SH-SY5Y (cell line): ENCODE results near the gene AGAP1.

Experiments used
- GATA2 ChIP-seq: IDR thresholded peaks from 2 replicates; pipeline ENCODE4 v1.6.1; 2011; ENCODE audit warnings: mild to moderate bottlenecking, low read depth, low read length
- GATA3 ChIP-seq: IDR thresholded peaks from 2 replicates; pipeline ENCODE4 v1.6.1; 2011; ENCODE audit warnings: low read depth, mild to moderate bottlenecking, low read length, moderate library complexity

DNA sequence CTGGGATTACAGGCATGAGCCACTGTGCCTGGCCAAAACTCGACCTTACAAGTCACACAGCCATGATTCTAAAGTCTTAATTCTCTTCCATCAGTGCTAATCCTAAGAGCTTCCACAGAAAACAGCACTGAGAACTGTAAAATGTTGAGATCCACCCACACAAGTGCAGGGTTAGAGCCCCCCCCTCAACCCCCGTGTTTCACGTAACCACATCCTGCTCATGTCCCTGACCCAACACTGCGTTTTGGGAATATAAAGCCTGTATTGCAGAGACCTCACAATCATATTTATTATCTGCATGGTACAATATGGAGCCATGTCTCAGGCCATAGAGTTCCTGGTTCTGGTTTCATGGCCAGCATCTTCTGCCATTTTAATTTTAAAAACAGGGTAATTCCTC, 563.5 kb downstream of the AGAP1 start:
- TF ChIP-seq GATA3 (no peak), GATA2 (no peak)
